DND-41 (cell line): ENCODE measurements around the gene GALR3.

Experiments
- ATAC-seq: fragments of 200-7000 bp; cut with Tn5 transposase; 3 replicates; pipeline ENCODE4 v1.9.1; 2021; ENCODE audit warnings: low read depth; ENCODE audit not compliant: insufficient read depth
- DNase-seq: peaks from one replicate; pipeline ENCODE4 v3.0.0-alpha.2; 2020
- H2AFZ ChIP-seq: 2 replicates; pipeline ENCODE4 v1.6.0; 2012; ENCODE audit warnings: low read depth, low read length
- H3K27ac ChIP-seq: 2 replicates; pipeline ENCODE4 v1.5.1; 2012; ENCODE audit warnings: low read length, inconsistent platforms
- H3K27me3 ChIP-seq: fragments of 200-600 bp; sonication (generic); 2 replicates; pipeline ENCODE4 v1.6.0; 2012; ENCODE audit warnings: low read length, mild to moderate bottlenecking, inconsistent platforms; ENCODE audit not compliant: insufficient read depth, poor library complexity
- H3K36me3 ChIP-seq: 2 replicates; pipeline ENCODE4 v1.5.1; 2012; ENCODE audit warnings: low read length, inconsistent platforms; ENCODE audit not compliant: insufficient read depth
- H3K4me1 ChIP-seq: 2 replicates; pipeline ENCODE4 v1.5.1; 2012; ENCODE audit warnings: mild to moderate bottlenecking, low read length; ENCODE audit not compliant: insufficient read depth
- H3K4me2 ChIP-seq: 2 replicates; pipeline ENCODE4 v1.6.0; 2012; ENCODE audit warnings: mild to moderate bottlenecking, moderate library complexity, low read length, inconsistent platforms; ENCODE audit not compliant: insufficient read depth
- H3K4me3 ChIP-seq, 2 experiments: fragments of 200-600 bp in 1 of 2; shearing (Covaris generic) in 1 of 2; 2 replicates each; pipeline ENCODE4 v1.5.1; 2012 to 2016; ENCODE audit warnings: inconsistent platforms in 2 of 2, low read length in 2 of 2, mild to moderate bottlenecking in 2 of 2, low read depth in 1 of 2, moderate library complexity in 1 of 2
- H3K79me2 ChIP-seq: 2 replicates; pipeline ENCODE4 v1.6.0; 2012; ENCODE audit warnings: low read length, inconsistent platforms; ENCODE audit not compliant: insufficient read depth
- H3K9ac ChIP-seq: 2 replicates; pipeline ENCODE4 v1.6.0; 2012; ENCODE audit warnings: low read depth, mild to moderate bottlenecking, inconsistent platforms, low read length, moderate library complexity
- H3K9me3 ChIP-seq: 2 replicates; pipeline ENCODE4 v1.5.1; 2012; ENCODE audit warnings: low read length, moderate library complexity, mild to moderate bottlenecking, inconsistent platforms; ENCODE audit not compliant: insufficient read depth, severe bottlenecking
- H4K20me1 ChIP-seq: 2 replicates; pipeline ENCODE4 v1.6.0; 2012; ENCODE audit warnings: low read length; ENCODE audit not compliant: insufficient read depth
- EZH2 ChIP-seq: IDR thresholded peaks from 3 replicates; pipeline ENCODE4 v1.6.1; 2012; ENCODE audit warnings: borderline replicate concordance, low read depth, mild to moderate bottlenecking, moderate library complexity, low read length, inconsistent platforms; ENCODE audit not compliant: severe bottlenecking
- TF ChIP-seq, protein P1 (sequence below): IDR thresholded peaks from 2 replicates; pipeline ENCODE4 v1.5.1; 2012; ENCODE audit warnings: borderline replicate concordance, low read length, moderate library complexity, mild to moderate bottlenecking; ENCODE audit not compliant: poor library complexity, severe bottlenecking; ENCODE audit errors: extremely low read depth

GALR3 gene

DNA sequence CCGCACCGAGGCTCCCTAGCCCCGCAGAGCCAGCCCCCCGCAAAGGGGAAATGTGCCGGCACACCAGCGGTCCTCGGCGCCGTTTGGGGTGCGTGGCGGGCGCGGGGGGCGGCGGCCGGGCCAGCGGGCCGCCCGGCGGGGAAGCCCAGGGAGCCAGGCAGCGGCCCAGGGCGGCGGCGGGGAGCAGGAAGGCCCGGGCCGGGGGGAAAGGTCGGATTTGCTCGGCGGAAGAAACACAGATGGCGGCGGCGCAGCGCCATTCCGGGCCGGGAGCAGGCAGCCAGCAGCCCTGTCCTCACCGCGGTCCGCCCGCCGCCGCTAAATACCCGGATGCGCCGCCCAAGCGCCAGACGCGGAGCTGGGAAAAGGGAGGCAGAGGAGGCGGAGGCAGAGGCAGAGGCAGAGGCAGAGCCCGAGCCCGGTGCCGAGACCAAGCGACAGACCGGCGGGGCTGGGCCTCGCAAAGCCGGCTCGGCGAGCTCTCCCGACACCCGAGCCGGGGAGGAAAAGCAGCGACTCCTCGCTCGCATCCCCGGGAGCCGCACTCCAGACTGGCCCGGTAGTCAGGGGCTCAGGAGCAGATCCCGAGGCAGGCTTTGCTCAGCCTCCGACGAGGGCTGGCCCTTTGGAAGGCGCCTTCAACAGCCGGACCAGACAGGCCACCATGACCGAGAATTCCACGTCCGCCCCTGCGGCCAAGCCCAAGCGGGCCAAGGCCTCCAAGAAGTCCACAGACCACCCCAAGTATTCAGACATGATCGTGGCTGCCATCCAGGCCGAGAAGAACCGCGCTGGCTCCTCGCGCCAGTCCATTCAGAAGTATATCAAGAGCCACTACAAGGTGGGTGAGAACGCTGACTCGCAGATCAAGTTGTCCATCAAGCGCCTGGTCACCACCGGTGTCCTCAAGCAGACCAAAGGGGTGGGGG is 18.0 kb upstream of the GALR3 start:
- peak overlapping the region; percentile 78 for H3K9ac ChIP-seq
- ATAC-seq (peak; percentile 35), DNase-seq (peak; percentile 94)
- peak overlapping the region; percentile 73 to 78 for H3K4me3 ChIP-seq
- peak; percentile 31 for TF ChIP-seq EZH2
- TF ChIP-seq, protein P1, sequence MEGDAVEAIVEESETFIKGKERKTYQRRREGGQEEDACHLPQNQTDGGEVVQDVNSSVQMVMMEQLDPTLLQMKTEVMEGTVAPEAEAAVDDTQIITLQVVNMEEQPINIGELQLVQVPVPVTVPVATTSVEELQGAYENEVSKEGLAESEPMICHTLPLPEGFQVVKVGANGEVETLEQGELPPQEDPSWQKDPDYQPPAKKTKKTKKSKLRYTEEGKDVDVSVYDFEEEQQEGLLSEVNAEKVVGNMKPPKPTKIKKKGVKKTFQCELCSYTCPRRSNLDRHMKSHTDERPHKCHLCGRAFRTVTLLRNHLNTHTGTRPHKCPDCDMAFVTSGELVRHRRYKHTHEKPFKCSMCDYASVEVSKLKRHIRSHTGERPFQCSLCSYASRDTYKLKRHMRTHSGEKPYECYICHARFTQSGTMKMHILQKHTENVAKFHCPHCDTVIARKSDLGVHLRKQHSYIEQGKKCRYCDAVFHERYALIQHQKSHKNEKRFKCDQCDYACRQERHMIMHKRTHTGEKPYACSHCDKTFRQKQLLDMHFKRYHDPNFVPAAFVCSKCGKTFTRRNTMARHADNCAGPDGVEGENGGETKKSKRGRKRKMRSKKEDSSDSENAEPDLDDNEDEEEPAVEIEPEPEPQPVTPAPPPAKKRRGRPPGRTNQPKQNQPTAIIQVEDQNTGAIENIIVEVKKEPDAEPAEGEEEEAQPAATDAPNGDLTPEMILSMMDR = no peak
- peak overlapping the region; percentile 79 for H3K4me2 ChIP-seq
- 0 out of 2 replicates have a peak, but pooled peaks cover 3% of the 10 kb centered on the region for H4K20me1 ChIP-seq
- H3K27me3 ChIP-seq = peaks cover 11% of the 10 kb centered on the region
- peaks cover 9% of the 10 kb centered on the region; the same call in 1 of the 2 replicates for H3K36me3 ChIP-seq
- peak overlapping the region; percentile 89 for H3K27ac ChIP-seq
- no peaks in the 10 kb centered on the region for H3K9me3 ChIP-seq
- peaks cover 69% of the 10 kb centered on the region for H3K4me1 ChIP-seq
- peaks cover 44% of the 10 kb centered on the region for H3K79me2 ChIP-seq
- H2AFZ ChIP-seq = peak overlapping the region; percentile 74

DNA sequence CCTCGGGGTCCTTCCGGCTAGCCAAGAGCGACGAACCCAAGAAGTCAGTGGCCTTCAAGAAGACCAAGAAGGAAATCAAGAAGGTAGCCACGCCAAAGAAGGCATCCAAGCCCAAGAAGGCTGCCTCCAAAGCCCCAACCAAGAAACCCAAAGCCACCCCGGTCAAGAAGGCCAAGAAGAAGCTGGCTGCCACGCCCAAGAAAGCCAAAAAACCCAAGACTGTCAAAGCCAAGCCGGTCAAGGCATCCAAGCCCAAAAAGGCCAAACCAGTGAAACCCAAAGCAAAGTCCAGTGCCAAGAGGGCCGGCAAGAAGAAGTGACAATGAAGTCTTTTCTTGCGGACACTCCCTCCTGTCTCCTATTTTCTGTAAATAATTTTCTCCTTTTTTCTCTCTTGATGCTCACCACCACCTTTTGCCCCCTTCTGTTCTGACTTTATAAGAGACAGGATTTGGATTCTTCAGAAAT is 17.3 kb upstream of the GALR3 start:
- Histone ChIP-seq H3K4me1 (peaks cover 69% of the 10 kb centered on the region), H3K9me3 (no peaks in the 10 kb centered on the region), H3K9ac (peak overlapping the region; percentile 78), H4K20me1 (0 out of 2 replicates have a peak, but pooled peaks cover 3% of the 10 kb centered on the region), H3K36me3 (peaks cover 9% of the 10 kb centered on the region; the same call in 1 of the 2 replicates), H3K27me3 (peaks cover 11% of the 10 kb centered on the region), H3K4me2 (peak overlapping the region; percentile 79), H3K4me3 (peak overlapping the region; percentile 73 to 78), H3K79me2 (peaks cover 46% of the 10 kb centered on the region), H2AFZ (no peak overlapping the region), H3K27ac (peak overlapping the region; percentile 89)
- ATAC-seq (no peak), DNase-seq (no peak)
- no peak for TF ChIP-seq EZH2
- TF ChIP-seq, protein P1 = peak; percentile 0

DNA sequence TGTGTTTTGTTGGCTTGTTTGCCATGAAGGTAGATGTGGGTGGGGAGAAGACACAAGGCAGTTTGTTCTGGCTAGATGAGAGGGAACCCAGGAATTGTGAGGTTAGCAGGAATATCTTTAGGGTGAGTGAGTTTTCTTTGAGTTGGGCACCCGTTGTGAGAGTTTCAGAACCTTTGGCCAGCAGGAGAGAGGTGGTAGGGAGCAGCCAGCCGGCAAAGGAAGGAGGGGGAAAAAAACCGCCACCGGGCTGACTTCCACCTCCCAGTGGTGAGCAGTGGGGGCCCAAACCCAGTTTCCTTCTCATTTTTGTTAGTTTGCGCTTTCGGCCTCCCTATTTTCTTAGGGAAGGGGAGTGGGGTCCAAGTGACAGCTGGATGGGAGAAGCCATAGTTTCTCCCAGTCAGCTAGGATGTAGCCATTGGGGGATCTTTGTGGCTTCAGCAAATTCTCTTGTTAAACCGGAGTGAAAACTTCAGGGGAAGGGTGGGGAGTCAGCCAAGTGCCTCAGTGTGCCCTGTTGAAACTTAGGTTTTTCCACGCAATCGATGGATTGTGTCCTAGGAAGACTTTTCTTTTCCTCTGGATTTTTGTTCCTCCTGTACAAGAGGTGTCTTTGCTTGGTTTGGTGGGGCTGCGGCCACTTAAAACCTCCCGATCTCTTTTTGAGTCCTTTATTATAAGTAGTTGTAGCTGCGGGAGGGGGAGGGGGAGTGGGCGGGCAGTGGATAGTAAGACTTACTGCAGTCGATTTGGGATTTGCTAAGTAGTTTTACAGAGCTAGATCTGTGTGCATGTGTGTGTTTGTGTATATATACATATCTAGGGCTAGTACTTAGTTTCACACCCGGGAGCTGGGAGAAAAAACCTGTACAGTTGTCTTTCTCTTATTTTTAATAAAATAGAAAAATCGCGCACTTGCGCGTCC is 16.5 kb upstream of the GALR3 start:
- Histone ChIP-seq H3K79me2 (peaks cover 48% of the 10 kb centered on the region), H2AFZ (no peak overlapping the region), H3K27me3 (peaks cover 11% of the 10 kb centered on the region), H3K9me3 (no peaks in the 10 kb centered on the region), H3K4me1 (peaks cover 69% of the 10 kb centered on the region), H3K4me3 (peak overlapping the region; percentile 73 to 78; a peak in 3 of 4 replicates), H4K20me1 (0 out of 2 replicates have a peak, but pooled peaks cover 3% of the 10 kb centered on the region), H3K27ac (peak overlapping the region; percentile 89), H3K4me2 (peak overlapping the region; percentile 79), H3K9ac (peak overlapping the region; percentile 78), H3K36me3 (peaks cover 9% of the 10 kb centered on the region; the same call in 1 of the 2 replicates)
- DNase-seq = peak; percentile 67
- TF ChIP-seq EZH2 = no peak
- TF ChIP-seq, protein P1 = no peak
- ATAC-seq = 0 out of 3 replicates have a peak, but pooled peaks have one; percentile 10
